Ascending aorta (tissue), 2 donors: Measurements from ENCODE around the gene SAMD14. TPM values are rescaled to one million over a fixed set of nuclear protein-coding genes. Genes with fewer than 3 reads are reported as not detected.

Experiments
- DNase-seq, 2 donors: peaks; one replicate each; pipeline ENCODE4 v3.0.0-alpha.2; 2019; ENCODE audit warnings: low spot score in 2 of 2
- H3K27ac ChIP-seq, 2 donors: fragments of 200-600 bp; sonication (generic); one replicate each; pipeline ENCODE4 v1.5.1; 2016 to 2017; ENCODE audit warnings: mild to moderate bottlenecking in 1 of 2
- H3K27me3 ChIP-seq: fragments of 200-600 bp; sonication (generic); one replicate; pipeline ENCODE4 v1.5.1; 2017
- H3K36me3 ChIP-seq, 2 donors: fragments of 200-600 bp; sonication (generic); one replicate each; pipeline ENCODE4 v1.5.1; 2016
- H3K4me1 ChIP-seq, 2 donors: fragments of 200-600 bp; sonication (generic); one replicate each; pipeline ENCODE4 v1.5.1; 2016 to 2017; ENCODE audit warnings: mild to moderate bottlenecking in 1 of 2
- H3K4me3 ChIP-seq, 2 donors: fragments of 200-600 bp; sonication (generic); one replicate each; pipeline ENCODE4 v1.5.1; 2016 to 2017; ENCODE audit warnings: mild to moderate bottlenecking in 1 of 2
- H3K9me3 ChIP-seq, 2 donors: fragments of 200-600 bp; sonication (generic); one replicate each; pipeline ENCODE4 v1.5.1; 2016
- intact Hi-C: fragments of 100-400 bp; cut with DNase I; formaldehyde crosslinking; loops from one replicate; pipeline ENCODE4 v1.15.1; 2023
- total RNA-seq: library from RNA; depleted of rRNA; stranded (reverse); fragments of >200 nt; gene quantifications from one replicate; pipeline ENCODE4 v1.1.0, GENCODE V29; 2016
- TF ChIP-seq, protein P1 (sequence below), 3 experiments: fragments of 200-600 bp in 2 of 3; fragments of 450-650 bp in 1 of 3; sonication (generic) in 2 of 3; IDR thresholded peaks; one replicate each; pipeline ENCODE4 v1.5.1; 2016 to 2019; ENCODE audit warnings: antibody characterized with exemption in 3 of 3, mild to moderate bottlenecking in 1 of 3, moderate library complexity in 1 of 3

Gene SAMD14
- total RNA-seq = 3.2 TPM

DNA sequence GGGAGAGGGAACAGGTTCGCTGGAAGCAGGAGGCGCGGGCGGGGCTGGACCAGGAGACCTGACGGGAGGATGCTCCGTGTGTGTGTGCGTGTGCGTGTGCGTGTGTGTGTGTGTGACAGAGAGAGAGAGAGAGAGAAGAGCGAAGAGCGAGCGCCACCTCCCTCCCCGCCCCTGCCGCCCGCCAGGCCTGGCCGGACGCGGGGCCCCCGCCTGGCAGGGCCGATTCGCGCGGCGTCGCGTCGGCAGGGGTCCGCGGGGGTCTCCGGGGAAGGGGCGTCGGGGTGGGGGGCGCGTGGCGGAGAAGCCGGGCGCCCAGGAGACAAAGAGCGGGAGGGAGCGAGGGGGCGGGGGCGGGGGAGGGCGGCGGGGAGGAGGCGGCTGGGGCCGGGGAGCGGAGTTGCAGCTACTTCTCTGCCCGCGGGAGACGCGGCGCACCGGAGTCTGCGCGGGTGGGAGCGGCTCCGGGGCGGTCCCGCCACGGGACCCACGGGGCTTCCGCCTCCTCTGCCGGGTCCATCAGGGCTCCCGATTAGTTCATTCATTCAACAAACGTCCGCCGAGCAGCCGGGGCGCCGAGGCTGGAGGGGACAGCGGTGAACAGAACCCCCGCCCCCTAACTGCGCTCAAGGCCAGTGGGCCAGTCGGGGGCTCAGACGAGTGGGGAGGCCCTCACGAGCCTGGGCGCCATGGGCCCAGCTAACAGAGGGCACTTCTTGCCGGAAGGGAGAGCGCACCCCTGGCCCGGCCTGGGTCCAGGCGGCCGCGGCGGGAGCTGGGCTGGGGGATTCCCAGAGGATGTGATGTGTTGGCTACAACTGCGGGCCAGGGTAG, at the start of gene SAMD14:
TSS of gene SAMD14 (minus strand) at position 433 of the 831 bp plus-strand sequence. CDS start 5,201 bp downstream, outside the sequence.
- DNase-seq = no peak
- TF ChIP-seq, protein P1, sequence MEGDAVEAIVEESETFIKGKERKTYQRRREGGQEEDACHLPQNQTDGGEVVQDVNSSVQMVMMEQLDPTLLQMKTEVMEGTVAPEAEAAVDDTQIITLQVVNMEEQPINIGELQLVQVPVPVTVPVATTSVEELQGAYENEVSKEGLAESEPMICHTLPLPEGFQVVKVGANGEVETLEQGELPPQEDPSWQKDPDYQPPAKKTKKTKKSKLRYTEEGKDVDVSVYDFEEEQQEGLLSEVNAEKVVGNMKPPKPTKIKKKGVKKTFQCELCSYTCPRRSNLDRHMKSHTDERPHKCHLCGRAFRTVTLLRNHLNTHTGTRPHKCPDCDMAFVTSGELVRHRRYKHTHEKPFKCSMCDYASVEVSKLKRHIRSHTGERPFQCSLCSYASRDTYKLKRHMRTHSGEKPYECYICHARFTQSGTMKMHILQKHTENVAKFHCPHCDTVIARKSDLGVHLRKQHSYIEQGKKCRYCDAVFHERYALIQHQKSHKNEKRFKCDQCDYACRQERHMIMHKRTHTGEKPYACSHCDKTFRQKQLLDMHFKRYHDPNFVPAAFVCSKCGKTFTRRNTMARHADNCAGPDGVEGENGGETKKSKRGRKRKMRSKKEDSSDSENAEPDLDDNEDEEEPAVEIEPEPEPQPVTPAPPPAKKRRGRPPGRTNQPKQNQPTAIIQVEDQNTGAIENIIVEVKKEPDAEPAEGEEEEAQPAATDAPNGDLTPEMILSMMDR (IDR thresholded peaks at IDR 0.05) = no peak
- peak within 1 kb of the TSS; percentile 2 to 16 for H3K27ac ChIP-seq

DNA sequence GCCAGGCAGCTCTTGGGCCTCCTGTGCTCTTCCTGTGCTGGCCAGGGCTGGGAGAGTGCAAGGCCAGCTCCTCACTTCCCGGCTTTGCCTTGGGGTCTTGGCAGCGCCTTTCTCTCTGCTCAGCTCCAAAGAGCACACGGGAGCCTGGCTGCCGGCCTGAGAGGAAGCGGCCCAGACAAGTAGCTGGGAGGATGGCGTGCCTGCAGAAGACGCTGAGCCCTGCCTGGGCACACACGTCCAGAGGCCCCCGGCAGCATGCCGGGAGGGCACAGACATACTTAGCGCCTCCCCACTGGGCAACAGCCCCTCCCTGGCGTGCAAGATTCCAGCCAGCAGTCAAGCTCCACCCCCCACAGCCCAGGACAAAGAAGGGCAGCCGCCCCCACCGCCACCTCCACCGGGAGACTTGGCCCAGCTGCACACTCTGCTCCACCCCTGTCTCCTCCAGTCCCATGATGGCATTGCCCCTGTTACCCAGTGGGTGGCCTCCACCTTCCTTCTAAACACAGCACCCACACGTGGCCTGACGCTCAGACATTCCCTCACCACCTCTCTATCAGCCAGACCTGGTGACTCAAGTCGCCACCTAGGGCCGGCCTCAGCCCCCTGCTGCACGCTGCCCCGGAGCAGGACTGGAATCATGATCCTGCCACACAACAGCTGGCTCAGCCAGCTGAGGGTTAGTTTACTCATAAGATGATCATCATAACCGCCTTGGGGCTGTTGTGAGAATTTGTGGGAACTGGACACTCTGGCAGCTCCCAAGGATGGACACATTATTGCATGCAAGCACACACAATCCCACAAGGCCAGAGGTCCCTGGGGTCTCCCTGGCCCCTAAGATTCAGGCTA, 48.2 kb upstream of the SAMD14 start:
- peaks cover 24 to 44% of the 10 kb centered on the region in 2 donors for H3K4me1 ChIP-seq

More for the DNA sequence above, at the start of gene SAMD14:
- H3K4me1 ChIP-seq = peaks cover 34 to 53% of the 10 kb centered on the region in 2 donors
- H3K9me3 ChIP-seq = no peaks in the 10 kb centered on the region
- H3K36me3 ChIP-seq = peaks cover 5 to 7% of the 10 kb centered on the region in 2 donors
- no peaks in the 10 kb centered on the region for H3K27me3 ChIP-seq
- intact Hi-C loops = no loop called here
- peak within 1 kb of the TSS; percentile 54 to 89 for H3K4me3 ChIP-seq

DNA sequence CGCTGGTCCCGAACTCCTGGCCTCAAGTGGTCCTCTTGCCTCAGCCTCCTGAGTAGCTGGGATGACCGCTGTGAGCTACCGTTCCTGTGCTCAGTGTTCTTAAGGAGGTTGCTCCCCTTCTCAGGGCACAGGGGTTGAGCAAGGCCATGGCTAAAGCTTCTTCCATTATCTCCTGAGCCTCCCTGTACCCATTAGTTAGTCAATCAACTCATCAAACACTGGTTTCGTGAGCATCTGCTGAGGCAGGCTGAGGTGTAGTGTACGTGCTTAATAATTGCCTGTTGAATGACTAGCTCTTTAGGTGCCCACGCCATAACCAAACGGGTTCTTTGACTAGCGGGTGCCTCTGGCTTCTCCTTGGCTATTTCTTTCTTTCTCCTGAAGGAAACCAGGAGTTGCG, 47.5 kb upstream of the SAMD14 start:
- no peak for DNase-seq
- intact Hi-C loops = loop anchor here (5.0 kb wide), 1 partner anchor 65 kb away; no protein-coding TSS in a partner anchor
- H3K4me1 ChIP-seq = peaks cover 26 to 49% of the 10 kb centered on the region in 2 donors
- no peaks in the 10 kb centered on the region for H3K9me3 ChIP-seq
- TF ChIP-seq, protein P1 (IDR thresholded peaks at IDR 0.05) = no peak
- peak overlapping the region; percentile 97 to 99 for H3K27ac ChIP-seq
- H3K27me3 ChIP-seq = no peaks in the 10 kb centered on the region
- H3K4me3 ChIP-seq = no peak overlapping the region
- no peaks in the 10 kb centered on the region for H3K36me3 ChIP-seq

More for the DNA sequence above, 48.2 kb upstream of the SAMD14 start:
- TF ChIP-seq, protein P1 (IDR thresholded peaks at IDR 0.05) = peak; percentile 32 to 49 (median 34)
- peak; percentile 93 to 98 for DNase-seq
- Histone ChIP-seq H3K27me3 (no peaks in the 10 kb centered on the region), H3K9me3 (no peaks in the 10 kb centered on the region), H3K4me3 (no peak overlapping the region), H3K27ac (peak overlapping the region; percentile 97 to 99), H3K36me3 (no peaks in the 10 kb centered on the region)
- intact Hi-C loops = loop anchor here (1.0 to 5.0 kb wide), 2 partner anchors 22 to 66 kb away; no protein-coding TSS in a partner anchor

DNA sequence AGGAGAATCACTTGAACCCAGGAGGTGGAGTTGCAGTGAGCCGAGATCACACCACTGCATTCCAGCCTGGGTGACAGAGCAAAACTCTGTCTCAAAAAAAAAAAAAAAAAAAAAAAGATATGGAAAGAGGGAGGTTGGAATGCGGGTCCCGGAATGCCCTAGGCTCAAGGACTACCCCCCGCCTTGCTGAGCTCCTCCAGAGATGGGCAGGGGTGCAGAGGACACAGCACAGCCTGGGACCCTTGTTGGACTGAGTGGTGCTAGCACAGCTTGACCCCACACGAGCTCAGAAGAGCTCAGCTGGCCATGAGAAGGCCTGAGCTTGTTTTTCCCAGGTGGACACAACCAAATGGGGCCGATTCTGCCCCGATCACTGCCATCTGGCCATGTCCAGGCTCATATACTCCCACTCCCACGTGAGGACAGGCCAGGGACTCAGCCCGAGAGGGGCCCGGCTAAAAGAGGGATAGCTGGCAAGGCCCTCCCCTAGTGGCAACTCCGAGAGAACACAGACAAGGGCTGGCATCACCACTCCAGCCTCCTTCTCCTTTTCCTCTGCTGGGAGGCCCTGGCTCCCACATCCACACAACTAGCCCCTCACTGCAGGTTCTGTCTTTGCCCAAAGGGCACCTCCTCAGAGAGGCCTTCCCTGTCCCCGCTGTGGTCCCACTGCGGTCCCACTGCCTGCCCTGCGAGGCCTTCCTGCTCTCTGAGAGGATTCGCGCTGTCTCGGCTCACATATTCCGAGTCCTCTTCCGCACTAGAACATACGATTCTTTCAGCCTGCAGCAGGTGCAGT, 46.8 kb upstream of the SAMD14 start:
- peaks cover 26 to 49% of the 10 kb centered on the region in 2 donors for H3K4me1 ChIP-seq
- H3K27me3 ChIP-seq = no peaks in the 10 kb centered on the region
- H3K4me3 ChIP-seq = no peak overlapping the region
- no peaks in the 10 kb centered on the region for H3K9me3 ChIP-seq
- H3K36me3 ChIP-seq = peaks cover 0 to 6% of the 10 kb centered on the region in 2 donors
- peak overlapping the region; percentile 97 to 99 for H3K27ac ChIP-seq
- no peak for DNase-seq
- TF ChIP-seq, protein P1 (IDR thresholded peaks at IDR 0.05) = no peak
- intact Hi-C loops = loop anchor here (5.0 kb wide), 1 partner anchor 64 kb away; no protein-coding TSS in a partner anchor
